Stimulated activated CD8-positive, alpha-beta memory T cell treated with anti-CD3 and anti-CD28 coated beads, Interleukin-7, amount 100 ng/mL, for 4 hours (primary cell): ENCODE measurements around the gene FAM149B1.
"Not testable (repeated sequence)": the region's sequence is repeated elsewhere in the genome, so short reads cannot be mapped to it uniquely, and the experiment has no call there.

ENCODE experiments used
- DNase-seq, 2 donors: peaks; one replicate each; pipeline ENCODE4 v3.0.0-alpha.2; 2020; ENCODE audit warnings: low read depth in 2 of 2

FAM149B1 gene

GRCh38 chr10:73167783-73168464, at the start of gene FAM149B1, which contains the start of gene ECD:
FAM149B1 (plus strand) TSS chr10:73168119; CDS start chr10:73168340, 221 bp downstream.
ECD (minus strand) TSS chr10:73168008; CDS start chr10:73163937, 4,071 bp downstream.
- DNase-seq, result peak; percentile 88 to 91

GRCh38 chr10:73119457-73119856, 48.5 kb upstream of the FAM149B1 start:
- no peak for DNase-seq

GRCh38 chr10:73119952-73120351, 48.0 kb upstream of the FAM149B1 start:
- no peak for DNase-seq

GRCh38 chr10:73126343-73126742, 41.6 kb upstream of the FAM149B1 start:
- no peak for DNase-seq

GRCh38 chr10:73131301-73131700, 36.6 kb upstream of the FAM149B1 start:
- DNase-seq, result no peak

- no peak for DNase-seq
Measured at GRCh38 chr10:73131913-73132686, 35.8 kb upstream of the FAM149B1 start.

- no peak for DNase-seq
Measured at GRCh38 chr10:73134727-73135126, 33.2 kb upstream of the FAM149B1 start.

- no peak for DNase-seq
Measured at GRCh38 chr10:73136627-73137026, 31.3 kb upstream of the FAM149B1 start.

GRCh38 chr10:73139251-73139650, 28.7 kb upstream of the FAM149B1 start:
- no peak for DNase-seq

- DNase-seq, result no peak
Measured at GRCh38 chr10:73141603-73142002, 26.3 kb upstream of the FAM149B1 start.

GRCh38 chr10:73150633-73151413, 17.1 kb upstream of the FAM149B1 start:
- DNase-seq, result not testable (repeated sequence)

GRCh38 chr10:73152009-73152408, 15.9 kb upstream of the FAM149B1 start:
- DNase-seq, result no peak

- DNase-seq, result no peak
Measured at GRCh38 chr10:73156054-73156453, 11.9 kb upstream of the FAM149B1 start.

- DNase-seq, result peak; percentile 14 to 31
Measured at GRCh38 chr10:73159038-73159648, 8.8 kb upstream of the FAM149B1 start.

GRCh38 chr10:73161079-73161478, 6.8 kb upstream of the FAM149B1 start:
- no peak for DNase-seq

- DNase-seq, result no peak
Measured at GRCh38 chr10:73161662-73162061, 6.3 kb upstream of the FAM149B1 start.

- DNase-seq, result no peak
Measured at GRCh38 chr10:73163096-73163495, 4.8 kb upstream of the FAM149B1 start.

- DNase-seq, result no peak
Measured at GRCh38 chr10:73166972-73167371, 947 bp upstream of the FAM149B1 start.

- peak in 1 of 2 donors; percentile 13 for DNase-seq
Measured at GRCh38 chr10:73167458-73167782, 499 bp upstream of the FAM149B1 start.

- no peak for DNase-seq
Measured at GRCh38 chr10:73168465-73168803, 515 bp downstream of the FAM149B1 start.

- no peak for DNase-seq
Measured at GRCh38 chr10:73169320-73169719, 1.4 kb downstream of the FAM149B1 start.

- DNase-seq, result no peak
Measured at GRCh38 chr10:73172867-73173266, 4.9 kb downstream of the FAM149B1 start.
